IPS-18a (cell line): ENCODE measurements around the gene HSD17B11.
"Not testable (repeated sequence)": the region's sequence is repeated elsewhere in the genome, so short reads cannot be mapped to it uniquely, and the experiment has no call there.

ENCODE experiments used
- H3K27ac ChIP-seq: one replicate; pipeline ENCODE4 v1.5.1; 2013; ENCODE audit warnings: low read length
- H3K27me3 ChIP-seq: one replicate; pipeline ENCODE4 v1.6.1; 2013; ENCODE audit warnings: mild to moderate bottlenecking, low read length; ENCODE audit not compliant: control insufficient read depth, insufficient read depth
- H3K36me3 ChIP-seq: one replicate; pipeline ENCODE4 v1.6.1; 2013; ENCODE audit warnings: low read depth, low read length; ENCODE audit not compliant: control insufficient read depth
- H3K4me1 ChIP-seq: one replicate; pipeline ENCODE4 v1.6.1; 2013; ENCODE audit warnings: low read depth, low read length; ENCODE audit not compliant: control insufficient read depth
- H3K4me3 ChIP-seq: one replicate; pipeline ENCODE4 v1.5.1; 2013; ENCODE audit warnings: low read length
- H3K9ac ChIP-seq: one replicate; pipeline ENCODE4 v1.6.1; 2013; ENCODE audit warnings: mild to moderate bottlenecking, low read length, moderate library complexity
- H3K9me3 ChIP-seq: one replicate; pipeline ENCODE4 v1.6.1; 2013; ENCODE audit warnings: low read depth, low read length; ENCODE audit not compliant: control insufficient read depth

Gene HSD17B11

DNA sequence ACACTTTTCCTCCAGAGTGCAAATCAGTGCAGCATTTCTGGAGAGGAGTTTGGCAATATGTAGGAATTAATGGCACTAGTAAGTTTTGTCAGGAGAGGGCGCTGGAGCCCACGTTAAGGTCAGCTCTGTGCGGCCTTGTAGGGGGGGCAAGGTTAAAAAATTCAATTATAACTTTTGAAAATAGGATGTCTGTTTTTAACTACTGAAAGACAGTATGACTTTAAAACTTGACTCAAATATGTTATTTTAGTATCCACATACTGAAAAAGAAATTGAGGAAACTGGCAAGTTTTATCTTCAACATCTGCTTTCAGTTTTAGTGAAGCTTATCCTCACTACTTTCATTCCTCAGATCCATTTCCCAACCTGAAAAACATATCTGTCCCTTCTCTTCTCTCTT, 37.4 kb downstream of the HSD17B11 start:
- no peak overlapping the region for H3K4me3 ChIP-seq
- no peak overlapping the region for H3K9ac ChIP-seq
- peaks cover 4% of the 10 kb centered on the region for H3K4me1 ChIP-seq
- no peaks in the 10 kb centered on the region for H3K9me3 ChIP-seq
- no peaks in the 10 kb centered on the region for H3K36me3 ChIP-seq
- H3K27me3 ChIP-seq, result no peaks in the 10 kb centered on the region
- no peak overlapping the region for H3K27ac ChIP-seq

DNA sequence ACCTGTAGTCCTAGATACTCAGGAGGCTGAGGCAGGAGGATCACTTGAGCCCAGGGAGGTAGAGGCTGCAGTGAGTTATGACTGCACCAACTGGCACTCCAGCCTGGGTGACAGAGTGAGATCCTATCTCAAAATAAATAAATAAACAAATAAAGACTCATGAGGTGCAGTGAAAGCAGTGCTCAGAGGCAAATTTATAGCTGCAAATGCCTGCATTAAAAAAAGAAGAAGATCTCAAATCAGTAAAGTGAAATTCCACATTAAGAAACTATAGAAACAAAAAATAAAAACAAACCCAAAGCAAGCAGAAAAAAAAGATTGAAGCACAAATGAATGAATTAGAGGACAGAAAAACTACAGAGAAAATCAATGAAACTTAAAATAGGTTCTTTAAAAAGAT, 45.8 kb downstream of the HSD17B11 start:
- no peaks in the 10 kb centered on the region for H3K9me3 ChIP-seq
- H3K4me3 ChIP-seq, result no peak overlapping the region
- H3K27me3 ChIP-seq, result no peaks in the 10 kb centered on the region
- H3K36me3 ChIP-seq, result no peaks in the 10 kb centered on the region
- no peak overlapping the region for H3K9ac ChIP-seq
- H3K4me1 ChIP-seq, result no peaks in the 10 kb centered on the region
- no peak overlapping the region for H3K27ac ChIP-seq

DNA sequence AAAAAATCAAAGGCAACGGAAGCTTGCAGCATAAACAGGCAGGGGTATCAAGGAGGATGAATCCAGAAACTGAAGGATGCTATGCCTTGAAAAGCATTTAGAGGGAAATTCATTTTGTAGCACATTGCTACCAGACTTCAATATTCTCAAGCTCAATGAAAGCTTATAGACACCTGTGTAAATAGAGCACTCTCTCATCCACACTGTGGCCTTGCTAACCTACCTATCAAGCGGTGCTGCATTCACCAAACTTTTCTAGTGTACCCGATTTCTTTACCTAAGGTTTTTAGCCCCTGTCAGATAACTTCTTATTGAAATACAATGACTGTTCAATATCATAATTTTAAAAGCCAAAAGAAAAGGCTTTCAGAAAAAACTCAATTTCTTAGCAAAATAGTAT, 48.1 kb downstream of the HSD17B11 start:
- no peaks in the 10 kb centered on the region for H3K27me3 ChIP-seq
- no peaks in the 10 kb centered on the region for H3K36me3 ChIP-seq
- no peak overlapping the region for H3K4me3 ChIP-seq
- no peaks in the 10 kb centered on the region for H3K9me3 ChIP-seq
- no peak overlapping the region for H3K9ac ChIP-seq
- no peaks in the 10 kb centered on the region for H3K4me1 ChIP-seq
- no peak overlapping the region for H3K27ac ChIP-seq

DNA sequence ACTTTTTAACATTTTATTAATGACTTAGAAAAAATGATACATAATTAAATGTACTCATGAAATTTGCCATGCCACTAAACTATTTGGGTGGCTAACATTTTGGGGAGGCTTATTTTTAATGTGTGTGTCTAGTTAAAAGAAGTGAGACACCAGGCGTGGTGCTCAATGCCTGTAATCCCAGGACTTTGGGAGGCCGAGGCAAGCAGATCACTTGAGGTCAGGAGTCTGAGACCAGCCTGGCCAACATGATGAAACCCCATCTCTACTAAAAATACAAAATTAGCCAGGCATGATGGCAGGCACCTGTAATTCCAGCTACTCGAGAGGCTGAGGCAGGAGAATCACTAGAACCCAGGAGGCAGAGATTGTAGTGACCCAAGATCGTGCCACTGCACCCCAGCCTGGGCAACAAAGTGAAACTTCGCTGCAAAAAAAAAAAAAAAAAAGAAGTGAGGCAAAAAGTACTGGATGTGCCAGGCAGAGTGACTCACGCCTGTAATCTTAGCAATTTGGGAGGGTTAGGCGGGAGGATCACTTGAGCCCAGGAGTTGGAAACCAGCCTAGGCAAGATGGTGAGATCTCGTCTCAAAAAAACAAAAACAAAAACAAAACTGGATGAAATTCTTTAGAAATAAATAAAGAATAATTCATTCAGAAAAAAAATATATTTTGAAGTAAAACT, 48.9 kb downstream of the HSD17B11 start:
- H3K27ac ChIP-seq, H3K9me3 ChIP-seq, H3K9ac ChIP-seq, H3K36me3 ChIP-seq, H3K27me3 ChIP-seq, H3K4me3 ChIP-seq, H3K4me1 ChIP-seq: not testable (repeated sequence)

DNA sequence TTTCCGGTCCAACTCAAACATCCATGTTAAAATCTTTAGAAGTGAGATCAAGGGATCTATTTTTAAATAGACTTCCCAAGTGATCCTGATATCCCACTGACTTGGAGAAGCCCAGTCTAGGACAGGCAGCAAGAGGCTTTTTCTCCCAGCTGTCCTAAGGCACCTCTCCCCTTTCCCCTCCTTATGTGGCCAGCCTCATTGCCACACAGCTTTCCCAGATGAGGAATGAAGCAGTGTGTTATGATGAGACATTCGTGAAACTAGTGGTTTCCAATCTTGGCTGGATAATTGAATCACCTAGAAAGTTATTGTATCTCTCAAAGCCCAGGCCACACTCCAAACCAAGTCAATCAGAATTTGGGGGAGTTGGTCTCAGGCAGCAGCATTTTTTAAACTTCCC, 51.5 kb downstream of the HSD17B11 start:
- Histone ChIP-seq H3K27me3 (no peaks in the 10 kb centered on the region), H3K27ac (no peak overlapping the region), H3K4me1 (peaks cover 4% of the 10 kb centered on the region), H3K9ac (no peak overlapping the region), H3K4me3 (no peak overlapping the region), H3K36me3 (no peaks in the 10 kb centered on the region), H3K9me3 (no peaks in the 10 kb centered on the region)

DNA sequence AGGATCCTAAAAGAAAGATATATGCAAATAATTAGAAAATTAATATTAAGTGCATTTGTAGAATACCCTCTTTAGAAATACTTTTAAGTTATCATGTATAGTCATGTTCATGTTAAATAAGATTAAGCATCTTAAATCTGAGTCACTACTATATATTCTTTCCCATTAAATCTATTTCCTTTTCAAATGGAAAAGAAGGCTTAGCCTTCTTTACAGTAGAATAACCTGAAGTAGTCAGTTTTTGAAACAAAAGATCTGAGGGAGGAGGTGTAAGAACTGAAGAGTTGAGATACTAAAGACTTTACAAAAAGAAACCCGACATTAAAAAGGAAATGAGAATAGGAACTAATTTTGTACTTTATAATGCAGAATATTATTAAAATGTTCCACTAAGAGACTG, 53.6 kb downstream of the HSD17B11 start:
- no peaks in the 10 kb centered on the region for H3K36me3 ChIP-seq
- peaks cover 7% of the 10 kb centered on the region for H3K9me3 ChIP-seq

DNA sequence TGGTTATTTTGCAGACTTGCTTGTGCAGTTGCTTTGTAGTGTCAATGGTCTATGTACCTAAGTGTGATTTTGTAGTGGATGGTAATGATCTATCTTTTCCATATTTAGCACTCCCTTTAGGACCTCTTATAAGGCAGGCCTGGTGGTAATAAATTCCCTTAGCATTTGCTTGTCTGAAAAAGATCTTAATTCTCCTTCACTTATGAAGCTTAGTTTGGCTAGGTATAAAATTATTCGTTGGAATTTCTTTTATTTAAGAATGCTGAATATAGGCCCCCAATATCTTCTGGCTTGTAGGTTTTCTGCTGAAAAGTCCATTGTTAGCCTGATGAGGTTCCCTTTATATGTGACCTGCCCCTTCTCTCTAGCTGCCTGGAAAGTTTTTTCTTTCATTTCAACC, 57.7 kb downstream of the HSD17B11 start:
- no peaks in the 10 kb centered on the region for H3K36me3 ChIP-seq
- H3K27ac ChIP-seq, result no peak overlapping the region

More for the DNA sequence above, 53.6 kb downstream of the HSD17B11 start:
- peaks cover 4% of the 10 kb centered on the region for H3K4me1 ChIP-seq
- no peak overlapping the region for H3K27ac ChIP-seq
- H3K27me3 ChIP-seq, result no peaks in the 10 kb centered on the region
- no peak overlapping the region for H3K4me3 ChIP-seq
- no peak overlapping the region for H3K9ac ChIP-seq

DNA sequence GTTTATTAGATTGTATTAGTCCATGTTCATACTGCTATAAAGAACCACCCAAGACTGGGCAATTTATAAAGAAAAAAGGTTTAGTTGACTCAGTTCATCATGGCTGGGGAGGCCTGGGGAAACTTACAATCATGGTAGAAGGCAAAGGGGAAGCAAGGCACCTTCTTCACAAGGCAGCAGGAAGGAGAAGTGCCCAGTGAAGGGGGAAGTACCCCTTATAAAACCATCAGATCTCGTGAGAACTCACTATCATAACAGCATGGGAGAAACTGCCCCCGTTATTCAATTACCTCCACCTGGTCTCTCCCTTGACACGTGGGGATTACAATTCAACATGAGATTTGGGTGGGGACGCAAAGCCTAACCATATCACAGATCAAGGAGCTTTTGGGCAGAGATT, 60.2 kb downstream of the HSD17B11 start:
- no peak overlapping the region for H3K4me3 ChIP-seq
- H3K27ac ChIP-seq, result no peak overlapping the region
- H3K27me3 ChIP-seq, result no peaks in the 10 kb centered on the region
- H3K9ac ChIP-seq, result no peak overlapping the region
- peaks cover 7% of the 10 kb centered on the region for H3K9me3 ChIP-seq
- H3K4me1 ChIP-seq, result no peaks in the 10 kb centered on the region
- no peaks in the 10 kb centered on the region for H3K36me3 ChIP-seq

More for the DNA sequence above, 57.7 kb downstream of the HSD17B11 start:
- Histone ChIP-seq H3K4me1 (peaks cover 4% of the 10 kb centered on the region), H3K9me3 (peaks cover 7% of the 10 kb centered on the region), H3K9ac (no peak overlapping the region), H3K27me3 (no peaks in the 10 kb centered on the region), H3K4me3 (no peak overlapping the region)

DNA sequence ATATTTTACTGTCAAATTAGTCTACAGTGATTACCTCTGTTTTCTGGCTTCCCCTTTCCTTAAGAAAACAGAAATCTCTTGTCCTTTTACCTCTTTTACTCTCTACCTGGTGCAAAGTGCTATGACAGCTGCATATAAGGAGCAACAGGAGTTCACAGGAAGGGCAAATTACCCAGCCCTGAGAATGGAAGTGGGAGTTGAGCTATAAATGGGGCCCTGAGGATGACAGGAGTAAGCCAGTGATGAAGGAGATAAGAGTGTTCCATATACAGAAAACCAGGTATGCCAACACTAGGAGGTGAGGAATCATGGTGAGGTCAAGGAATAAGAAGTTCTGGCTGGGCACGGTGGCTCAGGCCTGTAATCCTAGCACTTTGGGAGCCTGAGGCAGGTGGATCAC, 63.9 kb downstream of the HSD17B11 start:
- Histone ChIP-seq H3K9me3 (no peaks in the 10 kb centered on the region), H3K4me3 (no peak overlapping the region), H3K27me3 (no peaks in the 10 kb centered on the region), H3K27ac (no peak overlapping the region), H3K4me1 (no peaks in the 10 kb centered on the region), H3K9ac (no peak overlapping the region), H3K36me3 (no peaks in the 10 kb centered on the region)

DNA sequence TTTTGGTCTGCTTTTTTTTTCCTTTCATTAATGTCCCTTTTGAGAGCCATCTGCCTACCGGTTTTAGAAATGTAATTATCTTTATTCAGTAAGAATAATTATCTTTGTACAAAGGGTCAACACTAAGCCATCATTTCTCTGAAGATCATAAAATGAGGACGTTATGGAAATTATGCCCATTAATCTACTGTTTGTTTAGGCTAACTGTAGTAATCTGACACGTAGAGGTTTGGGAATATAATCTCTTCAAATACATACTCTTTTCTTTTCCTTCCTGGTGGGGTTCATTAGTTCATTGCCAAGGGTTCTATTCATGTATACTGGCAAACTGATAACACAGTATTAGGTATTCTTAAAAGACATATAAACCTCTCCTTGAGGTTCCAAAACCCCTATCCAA, 64.5 kb downstream of the HSD17B11 start:
- Histone ChIP-seq H3K9me3 (no peaks in the 10 kb centered on the region), H3K27me3 (no peaks in the 10 kb centered on the region), H3K36me3 (no peaks in the 10 kb centered on the region)

DNA sequence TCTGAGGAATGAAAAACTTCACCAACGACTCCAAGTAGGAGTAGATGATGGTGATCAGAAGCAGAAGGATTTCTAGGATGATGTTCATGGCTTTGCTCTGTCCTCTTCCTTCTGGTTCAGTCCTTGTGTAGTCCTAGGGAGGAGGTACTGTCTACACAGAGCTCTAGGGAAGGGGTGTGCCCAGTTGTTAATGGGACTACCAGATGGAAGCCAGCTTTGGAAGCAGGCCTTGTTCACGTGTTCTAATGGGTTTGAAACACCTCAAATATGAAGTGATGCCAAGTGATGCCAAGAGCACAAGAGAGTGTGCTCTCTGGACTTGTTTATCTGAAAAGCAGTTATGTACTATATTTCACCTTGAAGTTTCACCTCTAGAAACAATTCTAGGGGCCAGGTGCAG, 68.2 kb downstream of the HSD17B11 start, which contains the start of gene HSD17B13:
Gene HSD17B13, minus strand, starts transcription at position 129 of the 400 bp plus-strand sequence. Its CDS starts 41 bp downstream, at position 88.
- Histone ChIP-seq H3K36me3 (no peaks in the 10 kb centered on the region), H3K4me3 (no peak within 1 kb of the TSS), H3K27ac (no peak within 1 kb of the TSS), H3K9me3 (no peaks in the 10 kb centered on the region), H3K27me3 (no peaks in the 10 kb centered on the region), H3K4me1 (no peaks in the 10 kb centered on the region), H3K9ac (no peak within 1 kb of the TSS)

More for the DNA sequence above, 64.5 kb downstream of the HSD17B11 start:
- H3K9ac ChIP-seq, result no peak overlapping the region
- H3K27ac ChIP-seq, result no peak overlapping the region
- no peak overlapping the region for H3K4me3 ChIP-seq
- no peaks in the 10 kb centered on the region for H3K4me1 ChIP-seq

DNA sequence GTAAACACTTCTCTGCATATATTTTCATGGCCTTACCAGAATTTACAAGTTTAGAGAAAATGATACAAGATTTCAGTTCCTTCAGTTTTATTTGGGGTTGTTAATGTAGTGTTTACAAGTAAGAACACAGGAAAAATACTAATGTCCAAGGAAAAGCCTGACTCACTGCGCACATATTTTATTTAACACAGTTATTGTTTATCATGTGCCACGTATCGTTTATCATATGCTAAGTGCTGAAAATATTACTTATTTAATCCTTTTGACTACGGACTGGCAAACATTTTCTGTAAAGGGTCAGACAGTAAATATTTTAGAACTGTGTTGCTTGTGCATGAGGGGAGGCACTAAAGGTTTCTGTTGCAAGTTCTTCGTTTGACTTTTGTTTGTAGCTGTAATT, 69.1 kb downstream of the HSD17B11 start:
- no peak overlapping the region for H3K27ac ChIP-seq

More for the DNA sequence above, 69.1 kb downstream of the HSD17B11 start:
- no peak overlapping the region for H3K4me3 ChIP-seq
- no peaks in the 10 kb centered on the region for H3K4me1 ChIP-seq
- no peaks in the 10 kb centered on the region for H3K36me3 ChIP-seq
- no peaks in the 10 kb centered on the region for H3K9me3 ChIP-seq
- H3K9ac ChIP-seq, result no peak overlapping the region
- no peaks in the 10 kb centered on the region for H3K27me3 ChIP-seq
